HG02588 (cell line): Measurements from ENCODE around the gene PDE8B.

Experiments
- ATAC-seq: cut with Tn5 transposase; IDR thresholded peaks from one replicate; pipeline ENCODE4 v1.9.1; 2021; ENCODE audit warnings: mild to moderate bottlenecking, moderate library complexity; ENCODE audit not compliant: unreplicated experiment

PDE8B gene

GRCh38 chr5:77210091-77210963, at the start of gene PDE8B:
PDE8B (plus strand) TSS chr5:77210680; CDS start chr5:77210926, 246 bp downstream.
- no peak for ATAC-seq

GRCh38 chr5:77163453-77163852, 47.0 kb upstream of the PDE8B start:
- no peak for ATAC-seq

- no peak for ATAC-seq
Measured at GRCh38 chr5:77167063-77167462, 43.4 kb upstream of the PDE8B start.

- no peak for ATAC-seq
Measured at GRCh38 chr5:77167695-77168121, 42.8 kb upstream of the PDE8B start.

- no peak for ATAC-seq
Measured at GRCh38 chr5:77168161-77168878, 42.2 kb upstream of the PDE8B start.

GRCh38 chr5:77168879-77169244, 41.6 kb upstream of the PDE8B start:
- ATAC-seq, result no peak

- no peak for ATAC-seq
Measured at GRCh38 chr5:77170196-77170890, 40.1 kb upstream of the PDE8B start.

GRCh38 chr5:77171141-77171910, 39.2 kb upstream of the PDE8B start:
- ATAC-seq, result no peak

GRCh38 chr5:77172713-77173328, 37.7 kb upstream of the PDE8B start:
- no peak for ATAC-seq

- ATAC-seq, result no peak
Measured at GRCh38 chr5:77174526-77174925, 36.0 kb upstream of the PDE8B start.

GRCh38 chr5:77175231-77175630, 35.2 kb upstream of the PDE8B start:
- ATAC-seq, result no peak

- ATAC-seq, result no peak
Measured at GRCh38 chr5:77176429-77176828, 34.1 kb upstream of the PDE8B start.

GRCh38 chr5:77177576-77177975, 32.9 kb upstream of the PDE8B start:
- ATAC-seq, result no peak

- ATAC-seq, result no peak
Measured at GRCh38 chr5:77180167-77181081, 30.1 kb upstream of the PDE8B start.

- no peak for ATAC-seq
Measured at GRCh38 chr5:77181173-77181572, 29.3 kb upstream of the PDE8B start.

- no peak for ATAC-seq
Measured at GRCh38 chr5:77181596-77182304, 28.7 kb upstream of the PDE8B start.

- ATAC-seq, result no peak
Measured at GRCh38 chr5:77182367-77182766, 28.1 kb upstream of the PDE8B start.

- ATAC-seq, result no peak
Measured at GRCh38 chr5:77186652-77187370, 23.7 kb upstream of the PDE8B start.
